ENCODE measurements around the gene GET4.

Gene GET4

DNA sequence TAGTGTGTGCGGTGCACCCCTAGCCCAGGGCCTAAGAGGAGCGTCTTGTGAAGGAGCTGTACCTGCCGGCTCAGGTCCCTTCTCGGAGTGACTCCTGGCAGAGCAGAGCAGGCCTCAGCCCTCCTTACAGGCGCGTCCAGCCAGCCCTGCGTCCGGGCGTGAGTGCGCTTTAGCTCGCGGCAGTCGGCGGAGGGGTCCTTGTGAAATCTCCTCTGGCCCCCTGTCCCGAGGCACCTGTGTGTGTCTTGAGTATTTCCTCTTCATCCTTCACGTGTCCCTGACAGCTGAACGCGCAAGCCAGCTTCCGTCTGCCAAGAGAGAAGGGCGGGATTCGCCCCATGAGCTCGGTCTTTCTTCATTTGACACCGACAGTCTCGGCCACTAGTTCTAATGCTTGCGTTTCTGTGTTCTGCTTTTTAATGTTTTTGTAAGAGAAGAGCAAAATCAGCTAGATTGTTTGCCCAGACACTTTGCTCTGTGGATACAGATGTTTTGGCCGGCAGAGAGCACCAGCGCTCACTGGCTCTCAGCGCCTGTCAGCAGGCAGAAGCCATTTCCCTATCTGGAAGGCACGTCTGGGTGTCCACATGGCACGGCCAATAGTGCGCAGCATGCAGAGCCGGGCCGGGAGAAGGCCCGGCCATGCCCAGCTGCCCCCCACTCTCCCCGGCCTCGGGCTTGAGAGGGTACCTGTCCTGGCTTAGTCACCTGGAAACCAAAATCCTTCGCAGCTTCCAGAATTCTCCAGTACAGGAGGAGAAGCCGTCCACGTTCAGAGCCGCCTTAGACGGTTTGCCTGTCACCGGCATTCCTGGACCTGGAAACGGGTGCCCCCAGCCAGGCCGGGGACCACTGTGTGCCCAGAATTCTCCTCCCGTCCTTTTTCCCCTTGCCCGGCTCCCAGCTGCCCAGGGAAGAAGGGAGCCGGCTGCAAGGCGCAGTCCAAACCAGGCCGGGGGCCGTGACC is 7.0 kb downstream of the GET4 start:
- no peak overlapping the region for H3K4me3 ChIP-seq (ENCODE audit: low read depth, low read length)
- TF ChIP-seq, protein P1, sequence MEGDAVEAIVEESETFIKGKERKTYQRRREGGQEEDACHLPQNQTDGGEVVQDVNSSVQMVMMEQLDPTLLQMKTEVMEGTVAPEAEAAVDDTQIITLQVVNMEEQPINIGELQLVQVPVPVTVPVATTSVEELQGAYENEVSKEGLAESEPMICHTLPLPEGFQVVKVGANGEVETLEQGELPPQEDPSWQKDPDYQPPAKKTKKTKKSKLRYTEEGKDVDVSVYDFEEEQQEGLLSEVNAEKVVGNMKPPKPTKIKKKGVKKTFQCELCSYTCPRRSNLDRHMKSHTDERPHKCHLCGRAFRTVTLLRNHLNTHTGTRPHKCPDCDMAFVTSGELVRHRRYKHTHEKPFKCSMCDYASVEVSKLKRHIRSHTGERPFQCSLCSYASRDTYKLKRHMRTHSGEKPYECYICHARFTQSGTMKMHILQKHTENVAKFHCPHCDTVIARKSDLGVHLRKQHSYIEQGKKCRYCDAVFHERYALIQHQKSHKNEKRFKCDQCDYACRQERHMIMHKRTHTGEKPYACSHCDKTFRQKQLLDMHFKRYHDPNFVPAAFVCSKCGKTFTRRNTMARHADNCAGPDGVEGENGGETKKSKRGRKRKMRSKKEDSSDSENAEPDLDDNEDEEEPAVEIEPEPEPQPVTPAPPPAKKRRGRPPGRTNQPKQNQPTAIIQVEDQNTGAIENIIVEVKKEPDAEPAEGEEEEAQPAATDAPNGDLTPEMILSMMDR (IDR thresholded peaks at IDR 0.05; ENCODE audit: borderline replicate concordance, insufficient read depth, low read depth, low read length) = no peak

DNA sequence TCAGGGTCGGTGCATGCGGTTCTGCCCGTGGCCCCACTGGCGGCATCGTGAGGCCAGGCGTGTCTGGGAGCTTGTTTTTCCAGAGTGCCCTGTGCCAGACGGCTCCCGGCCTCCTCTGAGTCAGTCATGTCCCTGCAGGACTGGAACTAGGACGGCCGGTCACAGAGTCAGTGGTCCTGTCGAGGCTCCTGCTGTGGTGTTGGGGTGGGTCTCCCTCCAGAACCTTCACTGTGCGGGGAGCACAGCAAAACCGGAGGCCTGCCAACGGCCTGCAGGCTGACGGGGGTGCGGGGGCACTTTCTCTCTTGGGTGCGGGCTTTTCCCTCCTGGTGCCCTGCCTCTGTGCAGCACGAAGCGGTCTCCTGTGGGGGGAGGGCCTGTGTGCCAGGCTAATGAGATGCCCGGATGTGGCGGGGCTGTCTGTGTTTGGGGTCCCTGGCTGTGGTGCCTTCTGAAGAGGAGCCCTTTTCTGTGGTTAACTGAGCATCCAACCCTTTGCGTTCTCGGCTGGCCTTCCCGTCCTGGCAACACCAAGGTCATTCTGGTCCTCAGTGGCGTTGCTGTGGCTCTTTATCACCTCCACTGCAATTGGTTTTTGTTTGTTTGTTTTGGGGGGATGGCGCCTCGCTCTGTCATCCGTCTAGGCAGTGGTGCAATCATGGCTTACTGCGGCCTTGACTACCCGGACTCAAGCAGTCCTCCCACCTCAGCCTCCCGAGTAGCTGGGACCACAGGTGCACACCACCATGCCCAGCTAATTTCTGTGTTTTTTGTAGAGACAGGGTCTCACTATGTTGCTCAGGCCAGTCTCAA is 8.0 kb downstream of the GET4 start:
- no peak overlapping the region for H3K4me3 ChIP-seq (ENCODE audit: low read depth, low read length)
- TF ChIP-seq, protein P1 (IDR thresholded peaks at IDR 0.05; ENCODE audit: borderline replicate concordance, insufficient read depth, low read depth, low read length) = no peak

DNA sequence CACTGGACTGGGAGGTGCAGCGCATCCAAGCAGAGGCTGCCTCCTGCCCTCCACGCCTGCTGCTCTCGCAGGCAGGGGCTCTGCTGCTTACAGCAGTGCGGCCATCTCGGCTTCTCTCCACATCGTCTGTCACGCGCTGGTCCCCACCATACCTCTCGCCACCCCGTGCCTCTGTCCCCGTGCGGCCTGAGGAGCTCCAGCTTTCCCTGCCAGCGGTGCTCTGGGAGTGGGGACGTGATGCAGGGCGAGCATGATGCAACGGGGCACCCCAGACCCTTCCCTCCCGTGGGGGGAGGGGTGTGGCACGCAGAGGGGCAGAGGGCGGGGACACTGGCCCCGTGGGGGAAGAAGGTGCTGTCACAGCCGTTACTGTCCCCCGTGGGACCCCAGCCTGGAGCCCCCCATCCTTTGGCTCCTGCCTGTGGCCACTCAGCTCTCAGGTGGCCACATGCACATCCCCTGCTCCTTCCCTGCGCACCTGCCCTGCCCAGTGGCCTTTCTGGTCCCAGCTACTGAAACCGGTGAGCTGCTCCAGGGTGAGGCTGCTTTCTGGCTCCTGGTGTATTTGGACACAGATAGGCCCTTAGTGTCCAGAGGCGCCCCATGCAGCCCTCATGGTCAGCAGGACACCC is 9.0 kb downstream of the GET4 start:
- H3K4me3 ChIP-seq (ENCODE audit: low read depth, low read length) = no peak overlapping the region
- TF ChIP-seq, protein P1 (IDR thresholded peaks at IDR 0.05; ENCODE audit: borderline replicate concordance, insufficient read depth, low read depth, low read length) = no peak

DNA sequence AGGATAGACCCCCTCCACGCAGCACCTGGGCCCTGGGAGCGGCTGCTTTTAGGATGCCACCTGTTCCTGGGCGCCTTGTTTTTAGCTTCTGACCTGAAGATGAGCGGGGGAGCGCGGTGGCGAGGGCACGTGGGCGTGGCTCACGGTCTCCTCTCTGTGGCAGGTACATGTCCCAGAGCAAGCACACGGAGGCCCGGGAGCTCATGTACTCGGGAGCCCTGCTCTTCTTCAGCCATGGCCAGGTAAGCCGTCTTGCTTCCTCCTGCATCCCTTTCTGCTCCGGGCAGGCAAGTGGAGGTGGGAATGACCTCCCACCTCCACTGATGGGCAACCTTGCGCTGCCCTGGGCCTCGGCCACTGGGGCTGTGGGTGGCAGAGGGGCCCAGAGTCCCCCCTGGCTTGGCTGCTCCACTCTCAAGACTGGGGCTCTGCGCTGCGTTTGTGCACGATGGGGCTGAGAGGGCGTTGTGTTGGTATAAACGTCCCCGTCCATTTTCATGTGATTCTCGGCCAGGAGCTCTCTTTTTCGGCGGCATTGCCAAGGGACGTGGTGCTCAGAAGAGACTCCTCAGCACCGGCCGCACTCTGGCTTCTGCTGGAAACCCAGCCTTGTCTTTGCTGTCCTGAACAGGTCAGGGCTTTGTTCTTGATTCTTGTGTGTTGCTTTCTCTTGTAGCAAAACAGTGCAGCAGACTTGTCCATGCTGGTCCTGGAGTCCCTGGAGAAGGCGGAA is 9.7 kb downstream of the GET4 start:
- no peak overlapping the region for H3K4me3 ChIP-seq (ENCODE audit: low read depth, low read length)
- TF ChIP-seq, protein P1 (IDR thresholded peaks at IDR 0.05; ENCODE audit: borderline replicate concordance, insufficient read depth, low read depth, low read length) = no peak

DNA sequence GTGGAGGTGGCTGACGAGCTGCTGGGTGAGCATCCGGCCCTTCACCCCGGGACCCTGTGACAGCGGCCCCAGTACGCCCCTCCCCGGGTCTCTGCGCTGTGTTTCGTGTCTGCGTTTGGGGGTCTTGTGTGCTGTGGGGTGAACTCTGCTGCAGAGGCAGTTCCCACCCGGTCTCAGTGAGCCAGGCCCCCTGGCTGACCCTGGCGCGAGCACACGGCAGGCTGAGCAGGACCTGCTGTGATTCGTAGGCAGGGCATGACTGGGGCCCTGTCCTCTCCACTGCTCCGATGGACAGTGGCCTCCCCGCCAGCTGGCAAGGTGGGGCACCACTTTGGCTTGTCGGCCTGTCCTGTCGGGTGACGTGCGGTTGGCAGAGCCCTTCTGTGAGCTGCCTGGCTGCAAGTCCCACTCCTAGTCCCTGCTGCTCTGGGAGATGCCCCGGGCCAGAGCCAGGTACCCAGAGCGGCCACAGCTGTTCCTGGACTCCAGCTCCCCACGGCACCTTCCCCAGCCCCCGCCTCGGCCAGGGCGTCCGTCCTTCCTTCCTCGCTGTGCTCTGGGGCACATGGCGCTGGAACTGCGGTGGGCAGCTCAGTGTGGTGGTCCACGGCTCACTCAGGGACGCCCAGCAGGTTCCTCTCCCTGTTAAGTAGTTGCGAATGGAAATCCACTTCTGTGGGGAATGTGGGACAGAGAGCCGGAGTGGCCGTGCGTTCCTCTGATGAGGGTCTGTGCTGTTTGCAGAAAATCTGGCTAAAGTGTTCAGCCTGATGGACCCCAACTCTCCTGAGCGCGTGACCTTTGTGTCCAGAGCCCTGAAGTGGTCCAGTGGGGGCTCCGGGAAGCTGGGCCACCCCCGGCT is 10.5 kb downstream of the GET4 start:
- TF ChIP-seq, protein P1 (IDR thresholded peaks at IDR 0.05; ENCODE audit: borderline replicate concordance, insufficient read depth, low read depth, low read length) = no peak
- no peak overlapping the region for H3K4me3 ChIP-seq (ENCODE audit: low read depth, low read length)

DNA sequence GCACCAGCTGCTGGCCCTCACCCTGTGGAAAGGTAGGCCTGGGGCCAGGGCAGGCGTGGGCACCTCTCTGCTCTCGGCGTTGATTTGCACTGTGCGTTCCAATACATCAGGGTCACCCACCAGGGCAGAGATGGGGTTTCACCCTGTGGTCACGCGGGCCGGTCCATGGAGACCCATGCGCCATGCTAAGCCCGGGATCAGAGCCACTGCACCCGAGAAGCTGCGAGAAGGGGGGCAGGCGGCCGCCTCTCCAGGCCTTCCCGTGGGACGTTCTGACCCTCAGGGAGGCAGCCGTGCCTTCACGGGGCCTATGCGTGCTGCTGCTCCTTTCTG is 11.1 kb downstream of the GET4 start:
- no peak overlapping the region for H3K4me3 ChIP-seq (ENCODE audit: low read depth, low read length)
- TF ChIP-seq, protein P1 (IDR thresholded peaks at IDR 0.05; ENCODE audit: borderline replicate concordance, insufficient read depth, low read depth, low read length) = no peak
